GM19328 (cell line): Measurements from ENCODE around the gene ZNF611.
"Not testable (repeated sequence)": the region's sequence is repeated elsewhere in the genome, so short reads cannot be mapped to it uniquely, and the experiment has no call there.

Experiments used
- ATAC-seq: cut with Tn5 transposase; IDR thresholded peaks from one replicate; pipeline ENCODE4 v1.9.1; 2021; ENCODE audit warnings: mild to moderate bottlenecking, moderate library complexity; ENCODE audit not compliant: unreplicated experiment

The ZNF611 gene

DNA sequence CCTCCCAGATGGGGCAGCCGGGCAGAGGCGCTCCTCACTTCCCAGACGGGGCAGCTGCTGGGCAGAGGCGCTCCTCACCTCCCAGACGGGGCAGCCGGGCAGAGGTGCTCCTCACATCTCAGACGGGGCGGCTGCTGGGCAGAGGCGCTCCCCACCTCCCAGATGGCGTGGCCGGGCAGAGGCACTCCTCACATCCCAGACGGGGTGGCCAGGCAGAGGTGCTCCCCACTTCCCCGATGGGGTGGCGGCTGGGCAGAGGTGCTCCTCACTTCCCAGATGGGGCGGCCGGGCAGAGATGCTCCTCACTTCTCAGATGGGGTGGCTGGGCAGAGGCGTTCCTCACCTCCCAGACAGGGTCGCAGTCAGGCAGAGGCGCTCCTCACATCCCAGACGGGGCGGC lies 14.3 kb downstream of the ZNF611 start:
- not testable (repeated sequence) for ATAC-seq

- ATAC-seq: no peak
Measured at GRCh38 chr19:52716522-52716921, 18.3 kb downstream of the ZNF611 start.

DNA sequence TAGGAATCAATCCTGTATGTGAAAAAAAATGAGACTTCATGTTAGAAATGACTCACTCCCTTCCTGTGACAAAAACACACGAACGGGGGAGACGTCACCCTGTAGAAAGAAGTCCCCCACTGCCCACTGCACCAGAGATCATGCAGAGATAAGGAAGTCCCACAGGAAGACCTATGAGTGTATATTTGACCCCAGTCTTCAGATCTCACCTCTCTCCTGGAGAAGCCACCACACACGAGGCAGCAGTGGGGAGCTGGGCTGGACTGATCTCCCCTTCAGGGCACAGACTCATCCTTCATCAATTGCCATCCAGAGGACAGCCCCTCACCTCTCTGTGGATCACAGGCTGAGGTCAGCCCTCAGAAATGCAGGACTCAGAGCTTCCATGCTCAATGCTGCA lies 18.9 kb downstream of the ZNF611 start:
- ATAC-seq: not testable (repeated sequence)

- not testable (repeated sequence) for ATAC-seq
Measured at GRCh38 chr19:52715330-52715729, 19.5 kb downstream of the ZNF611 start.

DNA sequence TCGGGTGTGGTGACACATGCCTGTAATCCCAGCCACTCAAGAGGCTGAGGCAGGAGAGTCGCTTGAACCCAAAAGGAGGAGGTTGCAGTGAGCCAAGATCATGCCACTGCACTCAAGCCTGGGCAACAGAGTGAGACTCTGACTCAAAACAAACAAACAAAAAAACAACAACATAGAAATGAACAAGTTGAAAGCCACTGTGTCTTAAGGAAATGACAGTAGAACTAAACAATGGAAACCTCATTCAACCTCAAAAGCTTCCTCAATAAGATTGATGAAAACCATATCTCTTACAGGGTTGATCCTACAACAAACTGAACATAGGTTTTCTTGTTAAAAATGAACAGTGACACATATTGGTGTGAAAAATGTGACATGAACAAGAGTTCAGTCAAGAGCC lies 21.8 kb downstream of the ZNF611 start:
- ATAC-seq: not testable (repeated sequence)

DNA sequence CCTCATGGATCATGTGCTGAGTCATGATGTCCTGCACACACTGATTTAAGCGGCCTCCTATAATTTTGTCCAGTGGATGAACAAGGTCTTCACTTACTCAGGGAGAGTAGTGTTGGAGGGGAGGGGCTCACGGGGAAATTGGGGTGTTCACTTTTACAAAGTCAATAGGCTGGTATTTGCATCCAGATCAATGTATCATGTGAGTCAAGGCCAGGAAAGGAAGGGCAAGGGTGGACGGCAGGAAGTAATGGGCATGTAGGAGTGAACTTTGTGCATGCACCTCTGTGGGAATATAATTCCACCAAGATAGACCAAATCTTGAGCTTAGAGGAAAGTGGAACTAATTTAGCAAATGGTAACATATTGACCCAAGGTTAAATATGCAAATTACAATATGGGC lies 23.2 kb downstream of the ZNF611 start:
- not testable (repeated sequence) for ATAC-seq

DNA sequence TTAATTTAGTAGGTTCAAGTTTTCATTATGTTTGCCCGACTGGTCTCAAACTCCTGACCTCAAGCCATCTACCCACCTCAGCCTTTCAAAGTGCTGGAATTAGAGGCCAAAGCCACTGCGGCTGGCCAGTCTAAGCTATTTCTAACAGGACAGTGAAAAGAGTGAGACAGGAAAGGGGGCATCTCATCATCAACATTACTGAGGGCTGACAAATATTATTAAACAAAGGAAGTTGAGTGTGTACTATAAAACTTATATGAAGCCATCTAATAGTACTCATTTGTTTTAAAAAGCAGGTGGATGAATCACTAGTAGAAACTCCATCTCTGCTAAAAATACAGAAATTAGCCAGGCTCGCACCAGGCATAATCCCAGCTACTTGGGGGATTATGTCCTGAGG lies 24.3 kb downstream of the ZNF611 start:
- ATAC-seq: no peak

GRCh38 chr19:52705615-52706014 lies 29.2 kb downstream of the ZNF611 start:
- not testable (repeated sequence) for ATAC-seq

GRCh38 chr19:52703917-52704316 lies 30.9 kb downstream of the ZNF611 start:
- ATAC-seq: no peak

GRCh38 chr19:52700673-52701072 lies 34.2 kb downstream of the ZNF611 start:
- ATAC-seq: no peak

DNA sequence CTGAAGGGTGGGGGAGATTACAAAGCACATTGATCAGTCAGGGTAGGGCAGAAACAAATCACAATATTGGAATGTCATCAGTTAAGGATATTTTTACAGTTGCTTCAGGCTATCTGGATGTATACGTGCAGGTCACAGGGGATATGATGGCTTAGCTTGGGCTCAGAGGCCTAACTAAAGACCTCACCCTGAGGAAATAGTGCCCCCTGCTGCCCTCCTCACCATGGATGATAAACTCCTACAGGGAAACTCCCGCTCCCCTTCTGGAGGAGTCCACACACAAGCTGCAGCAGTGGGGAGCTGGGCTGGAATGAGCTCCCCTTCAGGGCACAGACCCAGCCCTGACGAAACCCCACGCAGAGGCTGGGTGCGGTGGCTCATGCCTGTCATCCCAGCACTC lies 35.3 kb downstream of the ZNF611 start:
- not testable (repeated sequence) for ATAC-seq

DNA sequence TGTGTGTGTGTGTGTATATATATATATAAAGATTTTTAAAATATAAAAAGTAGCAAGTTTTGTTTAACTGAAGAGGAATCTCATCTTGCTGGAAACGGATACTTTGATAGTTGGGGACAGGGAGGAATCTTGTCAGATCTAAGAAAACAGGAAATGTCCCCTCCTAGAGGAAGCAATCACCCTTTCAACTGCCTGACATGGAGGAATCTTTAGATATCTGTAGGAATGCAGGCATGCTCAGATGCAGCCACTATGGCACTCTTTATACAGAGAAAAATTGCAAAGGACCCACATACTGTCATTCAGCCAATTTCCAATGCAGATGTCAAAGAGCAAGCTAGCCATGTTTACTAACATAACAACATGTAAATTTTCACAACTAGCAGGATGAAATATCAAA lies 38.8 kb downstream of the ZNF611 start:
- no peak for ATAC-seq

DNA sequence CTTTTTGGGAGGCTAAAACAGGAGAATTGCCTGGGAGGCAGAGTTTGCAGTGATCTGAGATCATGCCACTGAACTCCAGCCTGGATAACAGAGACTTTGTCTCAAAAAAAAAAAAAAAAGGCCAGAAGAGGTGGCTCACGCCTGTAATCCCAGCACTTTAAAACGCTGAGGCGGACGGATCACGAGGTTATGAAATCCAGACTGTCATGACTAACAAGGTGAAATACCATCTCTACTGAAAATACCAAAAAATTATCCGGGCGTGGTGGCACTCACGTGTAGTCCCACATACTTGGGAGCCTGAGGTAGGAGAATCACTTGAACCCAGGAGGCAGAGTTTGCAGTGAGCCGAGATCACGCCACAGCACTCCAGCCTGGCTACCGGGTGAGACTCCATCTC lies 39.9 kb downstream of the ZNF611 start:
- no peak for ATAC-seq

DNA sequence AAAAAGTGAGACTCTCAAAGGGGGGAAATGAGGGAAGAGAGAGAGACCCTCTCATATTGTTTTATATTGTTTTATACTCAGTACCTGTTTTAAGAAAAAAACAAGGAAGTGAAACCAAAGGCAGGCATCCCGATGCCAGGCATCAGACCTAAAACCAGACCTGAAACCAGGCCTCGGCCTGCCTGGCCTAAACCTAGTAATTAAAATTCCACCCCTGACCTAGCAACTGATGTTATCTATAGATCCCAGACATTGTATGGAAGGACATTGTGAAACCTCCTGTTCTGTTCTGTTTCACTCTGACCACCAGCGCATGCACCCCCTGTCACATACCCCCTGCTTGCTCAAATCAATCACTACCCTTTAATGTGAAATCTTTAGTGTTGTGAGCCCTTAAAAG lies 40.6 kb downstream of the ZNF611 start:
- ATAC-seq: not testable (repeated sequence)

- ATAC-seq: no peak
Measured at GRCh38 chr19:52692431-52693008, 42.3 kb downstream of the ZNF611 start.

DNA sequence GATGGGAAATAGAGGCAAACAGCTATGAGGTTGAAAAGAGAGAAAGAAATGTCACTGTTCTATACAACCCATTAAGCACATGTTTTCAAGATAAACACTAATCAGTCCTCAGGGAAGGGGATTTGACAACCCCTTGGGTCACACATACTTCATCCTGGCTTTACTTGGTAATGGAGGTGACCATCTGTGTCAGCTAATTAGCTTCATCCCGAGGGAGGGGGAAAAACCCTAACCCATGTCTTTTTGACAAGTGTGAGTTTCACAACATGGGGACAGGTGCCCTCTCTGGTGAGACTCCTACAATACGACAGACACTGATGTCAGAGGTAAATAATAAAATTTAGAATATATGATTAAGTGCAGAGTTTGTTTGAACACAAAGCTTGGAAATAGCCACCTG lies 43.1 kb downstream of the ZNF611 start:
- no peak for ATAC-seq

GRCh38 chr19:52691215-52691610 lies 43.6 kb downstream of the ZNF611 start:
- ATAC-seq: no peak

GRCh38 chr19:52690369-52691214 lies 44.3 kb downstream of the ZNF611 start:
- ATAC-seq: peak; percentile 85

GRCh38 chr19:52689843-52690368 lies 44.9 kb downstream of the ZNF611 start:
- ATAC-seq: no peak

GRCh38 chr19:52688925-52689796 lies 45.7 kb downstream of the ZNF611 start:
- not testable (repeated sequence) for ATAC-seq

DNA sequence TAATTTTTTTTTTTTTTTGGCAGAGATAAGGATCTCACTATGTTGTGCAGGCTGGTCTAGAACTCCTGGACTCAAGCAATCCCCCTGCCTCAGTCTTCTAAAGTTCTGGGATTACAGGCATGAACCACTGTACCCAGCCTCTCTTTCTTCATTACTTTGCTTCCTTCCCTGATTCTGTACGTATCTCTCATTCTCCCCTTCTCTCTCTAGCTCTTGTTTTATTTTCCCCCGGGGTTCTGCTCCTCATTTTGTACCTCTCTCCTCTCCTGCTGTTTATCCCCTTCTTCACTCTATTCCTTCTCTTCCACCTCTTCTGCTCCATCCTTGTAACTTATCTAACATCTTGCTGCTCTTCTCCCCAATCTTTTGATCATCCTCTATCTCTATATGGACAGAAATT lies 46.5 kb downstream of the ZNF611 start:
- ATAC-seq: no peak
